Dermis blood vessel endothelial cell (primary cell): Measurements from ENCODE around the gene CDK11B. TPM values are rescaled to one million over a fixed set of nuclear protein-coding genes. Genes with fewer than 3 reads are reported as not detected.
"Not testable (repeated sequence)": the region's sequence is repeated elsewhere in the genome, so short reads cannot be mapped to it uniquely, and the experiment has no call there.

Source experiments
- DNase-seq: peaks from one replicate; pipeline ENCODE4 v3.0.0; 2010
- total RNA-seq: library from RNA; depleted of rRNA; stranded (reverse); fragments of >200 nt; gene quantifications from 2 replicates; pipeline ENCODE4 v1.2.3, GENCODE V29; 2014

Gene CDK11B
- total RNA-seq, 1 donor from 2014 or later, result 12.3 TPM

DNA sequence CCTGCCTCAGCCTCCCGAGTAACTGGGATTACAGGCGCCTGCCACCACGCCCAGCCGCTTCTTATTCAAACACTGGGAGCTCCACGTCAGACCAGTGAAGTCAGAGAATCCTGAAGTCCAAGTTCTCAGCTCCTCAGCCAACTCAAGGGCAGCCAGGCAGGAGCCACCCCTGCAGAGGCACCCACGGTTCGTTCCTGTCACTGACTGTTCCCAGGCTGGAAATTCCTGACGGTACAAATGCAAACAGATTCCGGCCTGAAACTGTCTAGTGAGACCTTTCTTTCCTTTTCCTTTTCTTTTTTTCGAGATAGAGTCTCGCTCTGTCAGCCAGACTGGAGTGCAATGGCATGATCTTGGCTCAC is 22.1 kb upstream of the CDK11B start:
- DNase-seq, result no peak

DNA sequence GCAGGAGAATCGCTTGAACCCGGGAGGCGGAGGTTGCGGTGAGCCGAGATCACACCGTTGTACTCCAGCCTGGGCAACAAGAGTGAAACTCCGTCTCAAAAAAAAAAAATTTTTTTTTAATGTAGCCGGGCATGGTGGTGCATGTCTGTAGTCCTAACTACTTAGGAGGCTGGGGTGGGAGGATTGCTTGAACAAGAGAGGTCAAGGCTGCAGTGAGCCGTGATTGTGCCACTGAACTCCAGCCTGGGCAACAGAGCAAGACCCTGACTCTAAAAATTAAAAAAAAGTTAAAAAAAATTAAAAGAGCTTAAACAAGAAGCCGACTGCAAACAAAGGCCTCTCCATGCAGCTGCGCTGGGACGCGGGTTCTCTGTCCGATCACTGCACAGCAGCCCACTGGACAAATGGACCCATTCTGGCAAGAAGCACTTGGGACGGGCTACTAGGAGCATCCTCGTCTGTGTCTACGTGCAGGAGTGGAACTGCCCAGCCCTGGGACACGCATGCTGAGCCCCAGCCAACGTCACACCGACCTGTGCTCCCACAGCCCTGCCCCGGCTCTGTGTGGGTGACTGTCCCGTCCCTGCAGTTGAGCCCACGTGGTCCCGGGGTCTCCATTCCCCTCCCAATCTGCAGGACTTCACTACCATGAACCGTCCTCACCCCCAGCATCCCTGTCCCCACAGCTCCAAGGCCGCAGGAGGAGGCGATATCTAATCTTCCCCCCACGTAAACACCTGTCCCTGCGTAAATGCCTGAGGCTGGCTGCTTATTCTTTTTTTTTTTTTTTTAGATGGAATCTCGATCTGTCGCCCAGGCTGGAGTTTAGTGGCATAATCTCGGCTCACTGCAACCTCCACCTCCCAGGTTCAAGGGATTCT is 21.5 kb upstream of the CDK11B start:
- DNase-seq, result no peak

DNA sequence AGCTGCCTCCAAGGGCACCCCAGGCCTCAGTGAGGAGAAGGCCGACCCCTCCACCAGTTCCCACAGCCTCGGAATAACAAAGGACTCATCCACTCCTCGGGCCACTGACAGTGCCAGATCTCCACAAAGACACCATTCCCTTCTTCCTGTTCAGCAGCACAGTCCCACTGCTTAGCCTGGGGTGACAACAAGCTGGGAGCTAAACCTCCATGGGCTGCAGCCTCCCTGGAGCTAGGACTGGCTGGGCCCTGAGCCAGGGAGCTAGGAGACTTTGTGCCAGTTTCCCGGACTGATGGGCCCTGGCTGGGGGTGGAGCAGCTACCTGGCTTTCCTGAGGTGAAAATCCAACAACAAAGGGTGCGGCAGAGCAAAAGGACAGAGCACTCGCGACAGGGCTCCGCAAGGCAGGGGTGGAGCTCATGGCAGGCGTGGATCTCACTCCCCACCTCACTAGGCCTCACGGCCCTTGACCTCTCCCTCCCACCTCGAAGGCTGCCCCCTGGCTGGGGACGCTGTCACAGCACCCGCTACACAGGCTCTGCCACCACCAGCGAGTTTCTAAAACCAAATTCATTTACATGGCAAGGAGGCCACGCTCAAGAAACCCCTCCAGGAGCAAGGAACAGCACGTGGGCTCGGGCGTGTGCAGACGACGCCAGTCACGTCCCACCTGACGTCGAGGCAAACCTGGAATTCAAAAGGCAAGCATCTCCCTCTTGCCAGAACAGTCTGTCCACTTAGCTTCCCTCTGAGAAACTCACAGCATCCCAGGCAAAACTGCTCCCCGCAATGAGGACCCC is 20.0 kb upstream of the CDK11B start:
- peak; percentile 48 for DNase-seq

DNA sequence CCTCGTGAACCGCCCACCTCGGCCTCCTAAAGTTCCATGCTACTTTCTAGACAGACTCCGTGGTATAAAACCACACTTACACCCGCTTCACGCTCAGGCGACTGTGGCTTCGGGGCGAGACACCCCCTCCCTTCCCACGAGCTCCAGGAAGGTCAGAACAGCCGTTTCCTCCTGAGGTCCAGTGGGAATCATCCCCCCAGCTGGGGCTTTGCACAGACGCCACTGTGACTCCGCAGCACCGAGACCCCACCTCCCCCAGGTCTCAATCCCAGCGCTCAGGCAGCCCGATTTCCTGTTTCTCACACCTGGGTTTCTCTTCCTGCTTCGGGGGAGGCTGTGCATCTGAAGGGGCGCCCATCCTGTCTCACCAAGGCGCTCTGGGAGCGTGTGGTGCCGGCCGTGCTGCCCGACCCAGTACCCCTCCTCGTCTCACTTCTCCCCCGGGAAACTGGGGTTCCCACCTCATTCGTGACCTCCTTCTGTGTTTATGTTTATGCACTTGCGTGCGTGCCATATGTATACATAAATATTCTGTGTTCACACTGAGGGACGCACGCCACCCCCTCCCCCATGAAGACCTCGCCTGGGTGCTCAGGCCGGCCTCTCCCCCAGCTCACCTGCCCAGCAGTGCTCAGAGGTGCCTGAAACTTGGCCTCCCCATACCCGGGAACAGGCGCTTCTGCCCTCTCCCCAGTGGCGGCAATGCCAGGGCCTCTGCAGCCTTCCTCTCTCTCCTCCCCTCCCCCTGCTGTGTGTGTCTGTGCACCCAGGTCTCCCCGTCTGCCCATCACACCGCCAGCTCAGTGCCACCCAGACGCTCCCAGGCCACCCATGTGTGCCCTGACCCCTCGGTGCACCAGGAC is 19.1 kb upstream of the CDK11B start:
- DNase-seq, result peak; percentile 56

DNA sequence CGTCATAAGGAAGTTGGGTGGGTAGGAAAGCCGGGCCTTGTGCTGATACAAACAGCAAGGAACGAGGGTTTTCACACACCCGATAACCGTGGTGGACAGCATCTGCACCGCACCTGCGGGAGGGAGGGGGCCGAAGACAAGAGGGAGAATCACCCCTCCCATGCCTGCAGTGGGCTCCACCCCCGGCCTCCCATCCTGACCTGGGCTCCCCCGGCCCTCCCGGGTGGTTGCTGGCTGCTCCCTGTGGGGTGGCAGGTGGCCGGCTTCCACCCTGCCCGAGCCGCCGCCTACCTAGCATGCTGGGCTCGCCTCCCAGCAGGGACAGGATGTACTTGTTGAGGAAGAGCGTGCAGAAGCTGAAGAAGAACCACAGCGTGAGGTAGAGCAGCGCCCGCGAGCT is 17.3 kb upstream of the CDK11B start:
- not testable (repeated sequence) for DNase-seq

DNA sequence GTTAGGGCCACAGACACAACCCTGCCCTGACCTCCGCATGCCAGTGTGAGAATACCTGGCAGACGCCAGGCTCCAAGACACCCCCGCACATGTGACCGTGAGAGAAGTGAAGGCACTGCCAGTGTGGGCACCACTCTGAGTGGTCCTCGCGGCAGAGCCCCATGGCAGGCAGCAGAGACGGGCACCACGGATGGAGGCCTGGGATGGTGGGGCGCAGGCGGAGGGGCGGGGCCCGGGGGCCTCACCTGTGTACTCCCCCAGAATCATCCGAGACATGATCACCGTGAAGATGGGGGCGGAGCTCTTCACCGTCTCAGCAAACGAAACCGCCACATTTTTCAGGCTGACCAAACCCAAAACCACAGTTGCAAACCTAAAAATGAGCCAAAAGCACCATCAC is 16.4 kb upstream of the CDK11B start:
- not testable (repeated sequence) for DNase-seq

DNA sequence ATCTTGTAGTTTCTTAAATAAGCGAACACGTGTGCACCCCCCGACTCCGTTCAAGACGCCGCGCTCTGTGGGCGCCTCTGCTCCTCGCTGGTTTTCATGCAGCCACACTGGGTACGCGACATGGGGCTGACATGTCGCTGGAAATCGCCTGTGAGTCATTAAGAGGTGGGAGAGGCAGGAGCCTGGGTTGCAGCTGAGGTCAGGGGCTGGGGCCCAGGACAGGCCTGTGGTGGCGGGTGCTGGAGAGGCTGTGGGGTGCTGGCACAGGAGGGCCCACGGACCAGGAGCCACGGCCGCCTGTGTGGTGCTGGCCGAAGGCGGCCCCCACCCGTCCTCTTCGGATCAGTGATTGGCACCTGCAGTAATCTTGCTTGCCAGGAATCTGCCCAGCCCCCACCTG is 16.0 kb upstream of the CDK11B start:
- DNase-seq, result not testable (repeated sequence)

DNA sequence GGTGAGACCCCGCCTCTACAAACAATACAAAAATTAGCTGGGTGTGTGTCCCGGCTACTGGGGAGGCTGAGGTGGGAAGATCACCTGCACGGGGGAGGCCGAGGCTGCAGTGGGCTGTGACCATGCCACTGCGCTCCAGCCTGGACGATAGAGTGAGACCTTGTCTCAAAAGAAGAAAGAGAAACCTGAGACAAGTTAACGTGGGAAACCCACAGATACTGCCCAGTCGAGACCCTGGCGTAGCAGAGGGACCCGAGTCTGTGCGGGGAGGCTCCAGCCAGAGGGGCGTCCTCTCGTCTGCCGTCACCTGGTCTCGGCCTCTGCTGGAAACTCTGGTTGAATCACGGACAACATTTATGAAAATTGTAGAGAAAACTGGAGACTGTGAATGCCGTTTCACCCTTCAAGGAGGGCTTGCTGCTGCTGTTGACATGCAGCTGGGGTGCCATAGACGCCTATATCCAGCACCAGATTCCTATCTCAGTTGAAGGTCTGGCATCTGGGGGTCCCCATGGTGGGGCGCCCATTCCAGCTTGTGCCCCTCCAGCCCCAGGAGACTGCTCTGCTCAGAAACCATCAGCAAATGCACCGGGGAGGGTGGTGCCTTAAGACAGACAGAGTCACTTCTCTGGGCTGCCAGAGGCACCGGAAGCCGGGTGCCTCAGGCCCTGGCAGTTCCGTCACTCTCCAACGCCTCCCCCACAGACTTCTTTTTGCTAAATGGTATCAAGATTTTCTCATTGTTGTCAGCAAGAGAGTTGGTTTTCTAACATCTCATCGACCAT is 13.6 kb upstream of the CDK11B start:
- DNase-seq, result no peak

DNA sequence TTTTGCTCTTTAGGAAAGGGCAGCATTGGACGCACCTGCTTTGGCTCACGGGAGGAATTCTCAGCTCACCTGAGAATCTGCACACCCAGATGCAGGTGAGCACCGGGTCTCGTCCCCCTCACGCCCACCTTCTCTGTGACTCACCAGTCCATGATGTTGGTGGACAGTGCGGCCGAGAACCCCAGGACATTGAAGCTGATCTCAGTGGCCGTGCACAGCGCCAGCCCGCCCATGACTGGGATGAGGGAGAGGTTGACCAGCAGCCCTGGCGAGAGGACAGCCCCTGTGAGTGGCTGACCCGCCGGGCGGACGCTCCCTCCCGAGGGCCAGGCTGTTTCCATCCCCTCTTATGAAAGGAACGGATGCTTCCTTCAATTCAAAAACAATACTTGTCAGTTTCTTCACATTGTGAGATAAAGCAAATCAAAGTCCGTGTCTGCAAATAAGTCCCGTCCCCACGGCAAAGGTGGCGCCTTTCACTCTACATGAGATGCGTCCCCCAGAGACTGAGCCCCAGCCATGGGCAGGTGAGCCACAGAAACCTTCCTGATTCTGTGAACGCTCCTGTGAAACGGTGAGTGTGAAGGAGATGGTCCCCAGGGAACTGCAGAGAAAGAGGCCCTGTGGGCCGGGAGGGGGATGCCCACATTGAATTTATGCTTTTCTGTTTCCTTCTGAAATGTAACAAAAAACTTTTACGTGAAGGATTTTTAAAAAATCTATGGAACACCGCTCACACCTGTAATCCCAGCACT is 12.7 kb upstream of the CDK11B start:
- no peak for DNase-seq

DNA sequence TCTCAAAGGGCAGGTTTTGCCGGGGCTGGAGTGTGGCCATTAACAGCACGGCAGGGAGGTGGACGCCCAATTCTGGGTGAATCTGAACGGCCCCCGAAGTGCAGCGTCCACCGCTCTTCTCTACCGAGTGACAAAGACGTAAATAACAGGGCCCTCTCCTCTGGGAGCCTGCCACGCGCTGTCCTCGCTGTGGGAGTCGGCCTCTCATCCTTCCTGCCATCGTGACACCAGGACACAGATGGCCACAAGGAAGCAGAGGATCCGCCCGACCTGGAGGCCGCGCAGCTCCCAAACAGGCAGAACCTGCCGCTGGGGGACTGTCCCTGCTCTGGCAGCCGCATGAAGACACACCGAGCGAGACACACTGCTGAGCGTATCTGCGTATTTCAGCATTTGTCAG is 12.1 kb upstream of the CDK11B start:
- no peak for DNase-seq

DNA sequence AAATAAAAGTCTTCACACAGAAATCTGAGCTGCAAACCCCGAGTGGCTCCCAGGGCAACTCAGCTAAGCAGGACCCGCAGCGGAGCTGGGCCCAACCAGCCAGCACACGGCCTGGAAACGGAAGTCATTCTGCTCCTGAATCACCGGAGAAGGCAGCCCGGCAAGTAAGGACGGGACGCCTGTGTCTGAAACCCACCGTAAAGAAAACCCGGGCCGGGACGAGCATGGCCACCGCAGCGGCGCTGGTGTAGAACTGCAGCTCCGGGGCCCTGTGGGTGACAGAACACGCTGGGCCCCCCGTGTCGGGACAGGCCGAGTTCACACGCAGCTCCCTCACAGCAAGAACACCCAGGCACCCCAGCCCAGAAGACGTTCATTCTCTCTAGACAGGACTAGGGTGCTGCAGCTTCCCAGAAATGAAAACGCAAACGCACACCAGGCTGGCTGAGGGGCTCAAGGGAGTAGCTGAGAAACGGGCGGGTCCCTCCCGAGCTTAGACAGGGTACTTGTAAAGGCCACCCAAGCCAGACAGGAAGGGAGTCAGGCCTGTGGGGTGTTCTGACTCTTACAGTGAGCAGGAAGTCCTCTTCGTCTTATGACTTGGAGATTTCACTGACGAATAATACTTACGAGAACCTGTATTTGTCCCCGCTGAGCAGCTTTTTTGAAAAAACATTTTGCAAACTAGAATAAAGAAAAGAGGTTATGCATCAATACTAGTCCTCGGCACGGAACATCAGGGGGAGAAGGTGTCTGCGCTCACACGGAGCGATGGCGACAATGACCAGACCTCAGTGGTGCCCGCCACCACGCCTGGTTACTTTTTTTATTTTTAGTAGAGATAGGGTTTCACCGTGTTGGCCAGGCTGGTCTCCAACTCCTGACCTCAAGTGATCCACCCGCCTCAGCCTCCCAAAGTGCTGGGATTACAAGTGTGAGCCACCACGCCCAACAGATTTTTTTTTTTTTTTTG is 10.9 kb upstream of the CDK11B start:
- peak; percentile 45 for DNase-seq

DNA sequence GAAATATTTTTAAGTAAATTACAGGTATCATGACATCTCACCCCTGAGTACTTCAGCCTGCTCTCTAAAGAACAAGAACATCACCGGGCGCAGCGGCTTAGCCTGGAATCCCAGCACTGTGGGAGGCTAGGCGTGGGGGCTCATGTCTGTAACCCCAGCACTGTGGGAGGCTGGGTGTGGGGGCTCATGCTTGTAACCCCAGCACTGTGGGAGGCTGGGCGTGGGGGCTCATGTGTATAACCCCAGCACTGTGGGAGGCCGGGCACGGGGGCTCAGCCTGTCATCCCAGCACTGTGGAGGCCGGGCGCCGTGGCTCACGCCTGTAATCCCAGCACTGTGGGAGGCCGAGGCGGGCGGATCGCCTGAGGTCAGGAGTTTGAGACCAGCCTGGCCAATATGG is 7.7 kb upstream of the CDK11B start:
- DNase-seq, result no peak

DNA sequence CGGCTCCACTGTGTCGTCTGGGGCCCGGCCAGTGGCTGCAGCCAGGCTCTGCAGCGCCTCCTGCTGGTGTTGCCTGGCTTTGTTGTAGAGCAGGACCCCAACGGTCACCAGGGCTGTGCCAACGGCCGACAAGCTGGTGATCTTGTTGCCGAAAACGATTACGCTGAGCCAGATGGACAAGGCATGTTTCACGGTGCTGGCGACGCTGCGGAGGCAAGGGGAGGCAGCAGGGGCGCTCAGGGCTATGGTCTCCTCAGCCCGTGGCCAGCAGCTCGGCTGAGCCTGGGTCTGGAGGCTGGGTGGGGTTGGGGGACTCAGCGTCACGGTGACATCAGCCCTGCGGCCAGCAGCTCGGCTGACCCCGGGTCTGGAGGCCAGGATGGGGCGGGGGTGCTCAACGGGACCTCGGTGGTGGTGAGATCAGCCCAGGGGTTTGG is 7.0 kb upstream of the CDK11B start:
- DNase-seq, result peak; percentile 34

DNA sequence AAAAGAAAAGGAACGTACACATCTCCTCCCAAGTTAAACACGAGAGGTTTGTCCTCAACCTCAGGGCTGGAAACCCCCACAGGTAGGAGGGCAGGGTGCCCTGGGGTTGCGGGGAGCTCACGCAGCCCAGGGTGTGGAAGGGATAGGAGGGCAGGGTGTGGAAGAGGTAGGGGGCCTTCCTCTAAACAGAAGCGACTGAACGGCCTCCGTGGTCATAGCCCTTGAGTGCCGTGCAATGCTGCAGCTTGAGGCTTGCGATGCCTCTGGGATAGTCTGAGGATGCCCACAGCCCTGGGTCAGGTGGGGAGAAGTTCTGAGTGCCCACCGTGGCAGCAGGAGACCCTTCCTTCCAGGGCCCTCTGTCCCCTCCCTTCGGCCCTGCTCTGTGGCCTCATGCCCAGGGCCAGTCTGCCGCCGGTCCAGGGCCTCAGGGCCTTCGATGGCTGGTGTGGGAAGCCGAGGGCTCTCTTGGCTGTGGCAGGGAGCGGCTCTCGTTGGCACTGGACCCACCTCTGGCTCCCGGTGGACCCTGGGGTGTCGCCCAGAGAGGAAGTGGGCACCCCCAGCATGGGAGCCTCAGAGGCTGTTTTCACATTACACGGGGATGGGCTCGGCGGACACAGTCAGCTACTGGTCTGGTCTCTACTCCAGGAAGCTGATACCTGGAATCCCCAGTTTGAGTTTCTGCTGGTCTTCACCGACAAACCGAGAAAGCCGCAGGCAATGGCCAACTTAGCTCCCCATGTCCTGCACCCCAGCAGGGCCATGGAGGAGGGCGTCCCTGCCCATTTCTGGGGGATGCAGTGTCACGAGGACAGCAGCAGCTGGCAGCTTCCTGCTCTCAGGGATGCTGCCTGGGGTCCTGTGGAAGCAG is 6.4 kb upstream of the CDK11B start:
- no peak for DNase-seq

DNA sequence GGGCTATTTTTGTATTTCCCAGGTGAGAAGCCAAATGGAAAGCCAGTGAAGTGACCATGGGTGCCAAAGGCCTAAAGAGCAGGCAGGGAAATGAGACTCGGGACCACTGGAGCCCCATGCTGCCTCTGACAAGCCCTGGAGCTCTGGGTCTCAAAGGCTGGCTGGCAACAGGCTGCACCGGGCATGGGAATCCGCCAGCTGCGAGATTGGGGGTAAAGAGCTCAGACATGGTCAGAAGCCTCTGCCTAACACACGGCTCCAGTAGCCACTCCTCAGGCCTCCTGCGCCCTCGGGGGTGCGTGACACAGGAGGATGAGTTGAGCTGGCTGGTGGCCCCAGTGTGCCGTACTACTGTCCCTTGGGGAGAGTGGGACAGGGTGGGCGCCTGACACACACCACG is 5.5 kb upstream of the CDK11B start:
- DNase-seq, result not testable (repeated sequence)

DNA sequence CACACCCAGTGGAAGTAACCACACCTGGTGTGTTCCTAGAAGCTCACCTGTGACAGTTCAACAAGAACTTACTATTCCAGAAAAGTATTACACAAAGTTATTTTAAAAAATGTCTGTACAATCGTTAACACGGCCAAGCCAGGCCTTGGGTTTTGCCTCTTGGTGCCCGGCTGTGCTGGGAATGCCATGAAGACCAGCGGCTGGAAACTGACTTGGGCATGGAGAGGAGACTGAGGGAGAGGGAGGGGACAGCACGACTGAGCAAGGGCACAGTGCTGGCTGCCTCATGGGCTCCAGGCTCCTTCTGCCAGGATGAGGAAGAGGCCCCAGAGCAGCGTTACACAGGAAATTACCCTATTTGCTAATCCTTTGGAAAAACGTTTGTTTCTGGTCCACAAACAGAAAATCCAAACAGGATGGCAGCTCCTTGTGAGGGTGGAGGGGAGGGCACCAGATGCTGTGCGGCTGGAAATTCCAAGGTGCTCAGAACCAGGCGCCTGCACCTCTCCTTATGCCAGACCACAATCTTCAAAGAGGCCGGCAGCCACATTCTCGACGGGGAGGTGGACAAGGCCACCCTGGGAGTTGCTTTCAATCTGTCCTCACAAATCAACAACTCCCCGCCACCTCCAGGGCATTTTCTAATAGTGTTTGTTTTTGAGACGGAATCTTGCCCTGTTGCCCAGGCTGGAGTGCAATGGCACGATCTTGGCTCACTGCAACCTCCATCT is 4.2 kb upstream of the CDK11B start:
- not testable (repeated sequence) for DNase-seq

DNA sequence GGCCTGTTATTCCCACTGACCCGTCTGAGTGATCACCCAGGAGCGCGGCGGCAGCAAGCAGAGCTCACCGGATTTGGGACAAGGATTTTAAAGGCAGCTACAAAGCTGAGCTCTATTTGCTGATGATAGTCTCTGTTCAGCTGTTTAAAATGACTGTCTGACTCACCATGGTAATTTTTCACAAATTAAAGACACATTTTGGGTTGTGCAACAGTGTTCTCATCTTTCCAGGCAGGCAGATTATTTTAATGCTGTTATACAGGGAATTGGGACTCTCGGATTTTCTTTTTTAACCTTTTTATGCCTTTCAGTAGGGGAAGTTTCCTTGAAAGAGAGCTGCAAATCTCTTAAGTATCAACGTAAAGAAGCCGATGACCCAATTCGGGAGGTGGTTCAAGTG is 3.6 kb upstream of the CDK11B start:
- DNase-seq, result not testable (repeated sequence)

DNA sequence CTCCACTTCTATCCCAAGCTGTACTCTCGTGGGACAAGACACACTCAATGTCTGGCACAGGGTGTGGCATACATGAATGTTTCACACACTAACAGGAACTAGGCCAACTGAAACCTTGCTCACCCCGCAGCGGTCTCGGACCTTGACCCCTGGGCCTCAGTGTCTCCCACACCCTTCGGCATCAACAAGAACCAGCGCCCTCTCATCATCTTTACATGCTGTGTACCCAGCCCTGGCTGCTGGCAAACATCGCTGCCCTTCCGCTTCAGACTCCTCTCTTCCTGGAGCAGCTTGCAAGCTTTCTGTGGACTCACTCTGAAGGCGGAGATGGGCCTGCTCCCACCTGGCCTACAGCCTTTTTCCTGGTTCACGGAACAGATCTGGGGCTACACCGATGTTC is 10.5 kb downstream of the CDK11B start:
- not testable (repeated sequence) for DNase-seq
